RPMI8226 (cell line): Measurements from ENCODE around the gene XRCC6.
A peak's percentile ranks its signal among the peaks of the same experiment; 100 is the strongest.
"Not testable (repeated sequence)": the region's sequence is repeated elsewhere in the genome, so short reads cannot be mapped to it uniquely, and the experiment has no call there.

Source experiments
- DNase-seq: peaks from one replicate; pipeline ENCODE4 v3.0.0-alpha.2; 2015

The XRCC6 gene

DNA sequence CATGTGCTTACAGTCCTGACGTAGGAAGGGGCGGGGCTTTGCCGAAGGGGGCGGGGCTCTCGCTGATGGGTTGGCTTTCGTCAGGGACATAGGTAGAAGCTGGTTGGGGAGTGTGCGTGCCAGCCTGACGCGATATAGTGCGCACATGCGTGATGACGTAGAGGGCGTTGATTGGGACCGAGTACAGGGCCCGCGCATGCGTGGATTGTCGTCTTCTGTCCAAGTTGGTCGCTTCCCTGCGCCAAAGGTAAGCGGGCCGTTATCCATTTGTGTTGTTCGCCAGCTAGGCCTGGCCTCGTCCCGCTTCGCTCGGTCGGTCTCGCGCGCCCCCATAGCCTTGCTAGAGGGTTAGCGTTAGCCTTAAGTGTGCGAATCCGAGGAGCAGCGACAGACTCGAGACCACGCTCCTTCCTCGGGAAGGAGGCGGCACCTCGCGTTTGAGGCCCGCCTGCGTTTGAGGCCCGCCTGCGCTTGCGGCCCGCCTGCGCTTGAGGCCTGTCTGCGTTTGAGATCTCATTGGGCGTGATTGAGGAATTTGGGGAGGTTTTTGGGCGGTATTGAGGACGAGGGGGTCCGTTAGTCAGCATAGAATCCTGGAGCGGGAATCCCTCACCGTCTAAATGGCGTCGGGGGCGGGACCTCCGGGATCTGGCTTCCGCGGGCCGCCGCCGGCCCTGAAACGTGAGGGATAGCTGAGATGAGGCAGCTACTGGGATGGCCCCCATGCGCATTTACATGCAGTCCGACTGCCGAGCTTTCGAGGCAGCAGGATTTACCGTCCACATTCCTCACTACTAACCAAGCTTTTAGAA lies at the start of gene XRCC6:
Gene XRCC6 (plus strand): TSS at position 197 of the 812 bp plus-strand sequence. CDS start 710 bp downstream, outside the sequence.
- DNase-seq, result peak; percentile 99

DNA sequence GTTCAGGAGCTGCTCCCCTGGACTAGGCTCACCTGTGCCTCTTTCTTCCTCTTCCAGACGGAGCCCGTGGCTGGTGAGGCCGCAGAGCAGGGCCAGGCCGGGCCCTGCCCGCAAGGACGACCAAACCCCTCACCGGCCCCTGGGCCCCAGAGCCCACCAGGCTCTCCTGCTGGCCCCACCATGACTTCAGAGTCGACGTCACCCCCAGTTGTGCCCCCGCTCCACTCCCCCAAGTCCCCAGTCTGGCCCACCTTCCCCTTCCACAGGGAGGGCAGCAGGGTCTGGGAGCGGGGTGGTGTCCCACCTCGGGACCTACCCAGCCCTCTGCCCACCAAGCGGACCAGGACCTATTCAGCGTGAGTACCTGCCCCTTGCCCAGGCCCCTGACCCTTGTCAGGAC lies 49.3 kb upstream of the XRCC6 start:
- no peak for DNase-seq

DNA sequence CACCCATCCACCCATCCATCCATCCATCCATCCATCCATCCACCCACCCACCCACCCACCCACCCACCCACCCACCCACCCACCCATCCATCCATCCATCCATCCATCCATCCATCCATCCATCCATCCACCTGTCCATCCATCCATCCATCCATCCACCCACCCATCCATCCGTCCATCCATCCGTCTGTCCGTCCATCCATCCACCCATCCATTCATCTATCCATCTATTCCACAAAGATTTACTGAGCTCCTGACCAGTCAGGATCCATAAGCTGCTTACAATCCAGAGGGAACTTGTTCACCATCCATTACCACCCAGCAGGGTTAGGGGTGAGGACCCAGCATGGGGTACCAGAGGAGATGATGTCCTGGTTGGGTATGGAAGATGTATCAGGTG lies 48.8 kb upstream of the XRCC6 start:
- DNase-seq, result not testable (repeated sequence)

DNA sequence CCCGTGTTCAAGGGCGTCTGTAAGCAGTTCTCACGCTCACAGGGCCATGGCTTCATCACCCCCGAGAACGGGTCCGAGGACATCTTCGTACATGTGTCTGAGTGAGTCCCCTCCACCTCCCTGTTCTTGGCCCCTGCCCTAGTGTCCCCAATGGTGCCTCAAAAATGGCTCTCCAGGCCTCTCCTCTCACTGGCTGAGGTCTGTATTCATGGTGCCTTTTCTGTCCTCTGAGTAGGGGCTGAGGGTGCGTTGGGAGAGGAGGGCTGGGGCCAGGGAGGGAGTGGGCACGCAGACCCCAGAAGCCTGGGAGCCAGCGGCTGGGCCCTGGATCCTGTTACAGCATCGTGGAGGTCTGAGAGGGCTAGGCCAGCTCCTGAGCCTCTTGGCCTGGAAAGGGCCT lies 47.4 kb upstream of the XRCC6 start:
- DNase-seq, result no peak

DNA sequence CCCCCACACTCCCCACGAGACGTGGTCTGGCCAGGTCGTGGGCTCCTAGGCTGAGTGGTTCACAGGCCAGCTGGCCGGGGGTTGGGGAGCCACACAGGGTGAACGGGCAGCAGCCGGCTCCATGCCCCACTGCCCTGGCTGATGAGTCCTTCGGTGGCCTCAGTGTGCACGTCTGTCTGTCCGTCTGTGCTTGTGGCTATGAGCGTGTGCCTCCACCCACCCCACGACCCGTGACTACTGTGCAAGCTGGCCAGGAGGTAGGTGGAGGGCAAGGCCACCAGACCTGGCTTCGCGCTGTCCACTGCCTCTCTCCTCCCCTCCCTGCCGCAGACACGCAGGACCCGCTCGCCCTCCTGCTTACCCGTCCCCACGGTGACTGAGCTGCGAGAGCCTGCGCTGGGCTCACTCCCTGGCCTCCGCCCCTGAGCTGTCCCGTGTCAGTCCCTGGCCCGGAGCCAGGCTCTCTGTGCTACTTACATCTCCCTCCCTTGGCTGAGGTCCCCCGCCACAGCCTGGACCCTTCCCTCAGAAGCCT lies 46.2 kb upstream of the XRCC6 start:
- DNase-seq, result no peak

DNA sequence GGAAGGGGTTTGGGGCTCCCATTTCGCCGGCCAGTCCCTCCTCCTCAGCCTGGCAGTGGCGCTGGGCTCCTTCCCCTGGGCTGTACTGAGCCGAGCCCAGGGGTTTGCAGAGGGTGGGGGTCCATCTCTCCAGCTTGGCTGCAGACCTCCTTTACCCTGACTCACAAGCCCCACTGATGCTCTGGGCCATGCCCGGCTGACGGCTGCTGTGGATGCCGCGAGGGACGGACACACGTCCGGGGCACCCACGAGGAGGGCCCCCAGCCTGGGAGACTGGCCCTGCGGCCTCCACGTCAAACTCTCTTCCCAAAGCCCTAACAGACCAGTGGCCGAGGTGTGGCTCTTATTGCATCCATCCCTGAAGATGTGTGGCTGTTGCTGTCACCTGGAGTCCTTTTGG lies 45.6 kb upstream of the XRCC6 start:
- no peak for DNase-seq

DNA sequence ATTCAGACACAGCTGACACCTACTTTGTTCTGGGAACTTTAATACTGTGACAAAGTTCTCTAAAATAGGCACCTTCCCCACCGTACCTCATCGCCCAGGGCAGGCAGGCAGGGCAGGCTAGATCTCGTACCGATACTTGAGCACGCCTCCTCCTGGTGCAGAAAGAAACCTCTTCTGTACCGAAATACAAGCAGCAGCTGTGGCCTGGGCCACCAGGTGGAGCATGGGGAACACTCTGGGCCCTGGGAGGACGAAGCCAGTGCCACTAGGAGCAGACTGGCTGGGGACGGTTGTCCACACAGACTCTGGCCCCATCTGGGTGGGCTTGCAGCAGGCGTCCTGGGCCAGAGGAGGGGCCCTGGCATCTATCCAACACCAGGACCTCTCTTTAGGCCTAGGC lies 44.2 kb upstream of the XRCC6 start:
- DNase-seq, result peak; percentile 52

DNA sequence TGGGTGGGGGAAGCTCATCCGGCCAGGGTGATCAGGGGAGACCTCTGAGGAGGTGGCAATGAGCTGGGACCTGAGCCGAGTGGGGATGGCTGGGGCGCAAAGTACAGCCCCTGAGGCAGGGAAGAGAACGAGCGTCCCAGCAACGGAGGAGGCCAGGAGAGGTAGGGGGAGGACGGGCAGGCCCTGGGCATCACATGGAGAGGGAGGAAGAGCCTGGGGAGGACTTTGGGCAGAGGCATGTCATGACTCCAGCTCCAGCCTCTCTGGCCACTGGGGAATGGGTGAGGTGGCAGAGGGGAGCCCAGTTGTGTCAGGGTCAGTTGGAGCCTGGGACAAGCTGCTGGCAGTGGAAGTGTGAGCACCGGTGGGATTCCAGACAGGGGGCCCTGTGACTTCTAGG lies 43.0 kb upstream of the XRCC6 start:
- no peak for DNase-seq

DNA sequence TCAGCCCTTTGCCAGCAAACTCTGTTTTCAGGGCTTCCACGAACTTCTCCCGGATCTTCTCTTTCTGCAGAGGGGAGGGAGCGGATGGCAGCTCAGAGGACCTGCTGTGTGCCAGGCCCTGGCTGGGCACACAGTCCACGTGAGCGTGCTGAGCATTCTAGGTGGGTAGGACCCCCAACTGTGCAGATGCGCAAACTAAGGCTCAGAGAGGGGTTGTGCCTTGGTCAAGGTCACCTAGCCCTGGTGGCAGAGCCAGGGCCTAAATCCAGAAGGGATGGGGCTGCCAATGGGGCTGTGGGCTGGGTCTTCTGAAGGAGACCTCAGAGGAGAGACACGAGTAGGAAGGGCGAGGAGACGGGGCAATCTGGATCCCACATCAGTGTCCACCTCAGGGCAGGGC lies 42.3 kb upstream of the XRCC6 start:
- no peak for DNase-seq

DNA sequence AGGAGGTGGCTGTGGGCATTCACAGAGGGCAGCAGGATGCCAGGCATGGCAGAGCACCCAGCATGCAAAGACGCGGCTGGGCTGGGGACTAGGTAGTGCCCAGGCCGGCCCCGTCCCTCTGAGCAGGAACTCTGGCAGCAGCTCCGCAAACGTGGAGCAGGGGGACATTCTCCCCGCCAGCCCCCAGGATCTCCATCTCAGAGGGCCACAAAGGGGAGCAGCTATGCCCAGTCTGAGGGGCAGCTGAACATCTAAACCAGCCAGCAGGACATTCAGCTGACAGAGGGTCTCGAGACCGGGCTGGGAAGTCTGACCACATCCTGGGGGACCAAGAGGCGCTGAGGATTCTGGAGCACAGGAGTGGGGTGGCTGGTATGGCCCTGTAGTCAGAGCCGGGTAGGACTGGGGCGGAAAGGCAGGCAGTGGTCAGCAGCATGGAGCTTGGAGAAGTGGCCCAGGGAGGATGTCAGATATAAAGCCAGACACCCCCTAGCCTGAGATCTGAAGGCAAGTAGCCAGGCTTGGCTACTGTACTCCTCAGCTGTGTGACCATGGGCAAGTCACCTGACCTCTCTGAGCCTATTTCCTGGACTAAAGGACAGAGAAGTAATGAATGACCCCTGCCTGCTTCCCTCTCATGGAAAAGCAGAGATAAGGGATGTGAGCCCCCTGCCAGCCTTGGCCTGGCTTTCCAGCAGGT lies 41.6 kb upstream of the XRCC6 start:
- no peak for DNase-seq

DNA sequence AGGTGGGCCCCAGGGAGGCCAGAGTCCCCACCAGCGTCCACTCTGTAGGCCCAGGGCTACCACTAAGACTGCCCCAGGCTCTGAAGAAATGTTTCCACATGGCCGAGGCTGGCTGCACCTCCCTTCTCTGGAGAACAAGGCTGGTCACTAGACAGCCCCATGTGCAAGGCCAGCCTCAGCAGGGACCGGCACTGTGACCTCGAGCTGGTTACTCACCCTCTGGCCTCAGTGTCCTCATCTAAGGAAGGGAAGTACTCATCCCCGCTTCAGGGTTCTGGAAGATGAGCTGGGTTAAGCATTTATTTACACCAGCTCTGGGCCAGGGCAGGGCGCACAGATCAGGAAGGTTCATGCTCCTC lies 41.1 kb upstream of the XRCC6 start:
- no peak for DNase-seq

DNA sequence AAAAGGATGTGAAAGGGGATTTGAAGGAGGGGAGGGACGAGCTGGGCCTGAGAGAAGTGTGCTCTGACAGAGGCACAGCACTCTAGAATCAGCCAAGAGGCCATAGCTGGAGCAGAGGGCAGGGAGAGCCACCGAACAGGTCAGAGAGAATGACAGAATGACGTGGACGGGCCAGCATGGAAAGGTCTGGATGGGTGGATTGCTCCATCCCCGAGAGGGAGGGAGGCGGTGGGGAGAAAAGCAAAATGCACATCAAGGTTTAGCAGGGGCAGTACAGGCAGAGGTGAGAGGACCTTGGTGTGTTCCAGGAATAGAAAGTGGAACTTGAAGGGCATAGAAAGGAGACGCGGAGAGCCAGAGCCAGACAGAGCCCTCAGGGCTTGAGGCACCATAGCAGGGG lies 38.4 kb upstream of the XRCC6 start:
- no peak for DNase-seq

DNA sequence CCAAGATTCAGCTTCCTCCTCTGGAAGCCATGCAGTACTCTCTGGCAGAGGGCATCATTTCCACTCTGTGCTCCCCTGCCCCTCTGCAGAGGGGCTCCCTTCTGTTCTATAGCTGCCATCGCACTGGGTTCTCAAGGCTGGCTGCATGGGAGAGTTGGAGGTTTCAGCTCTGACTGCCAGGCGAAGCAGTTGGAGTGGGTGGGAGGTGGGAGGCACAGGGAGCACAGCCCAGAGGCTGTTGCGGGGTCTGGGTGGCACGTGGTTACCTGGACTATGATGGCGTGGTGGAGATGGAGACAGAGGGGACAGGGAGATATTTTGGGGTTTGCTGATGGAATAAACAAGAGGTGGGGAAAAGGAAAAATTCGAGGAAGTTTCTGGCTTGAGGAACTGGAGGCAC lies 36.2 kb upstream of the XRCC6 start:
- DNase-seq, result no peak

DNA sequence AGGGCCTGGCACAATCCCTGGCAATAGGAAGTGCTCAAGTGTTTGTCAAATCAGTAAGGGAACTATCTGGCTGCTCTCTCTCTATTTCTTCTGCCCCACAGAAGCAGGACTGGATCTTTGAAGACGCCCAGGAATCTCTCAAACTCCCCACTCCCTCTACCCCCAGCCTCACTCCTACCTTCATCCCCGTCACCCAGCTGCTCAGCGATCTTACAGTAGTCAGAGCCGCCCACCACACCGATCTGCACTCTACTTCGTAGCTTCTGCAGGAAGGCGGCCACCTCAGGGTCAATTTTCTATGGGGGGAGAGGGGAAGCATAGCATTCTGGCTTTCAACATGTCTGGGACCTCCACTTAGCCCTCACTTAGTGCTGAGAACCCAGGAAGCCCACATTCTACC lies 35.2 kb upstream of the XRCC6 start:
- no peak for DNase-seq

DNA sequence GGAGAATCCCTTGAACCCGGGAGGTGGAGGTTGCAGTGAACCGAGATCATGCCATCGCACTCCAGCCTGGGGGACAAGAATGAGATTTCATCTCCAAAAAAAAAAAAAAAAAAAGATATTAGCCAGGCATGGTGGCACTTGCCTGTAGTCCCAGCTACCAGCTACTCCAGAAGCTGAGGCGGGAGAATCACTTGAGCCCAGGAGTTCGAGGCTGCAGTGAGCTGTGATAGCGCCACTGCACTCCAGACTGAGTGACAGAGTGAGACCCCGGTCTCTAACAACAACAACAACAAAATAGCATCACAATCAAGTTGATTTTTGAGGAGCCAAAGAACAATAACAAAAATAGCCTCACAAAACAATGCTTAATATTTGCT lies 33.8 kb upstream of the XRCC6 start:
- no peak for DNase-seq

DNA sequence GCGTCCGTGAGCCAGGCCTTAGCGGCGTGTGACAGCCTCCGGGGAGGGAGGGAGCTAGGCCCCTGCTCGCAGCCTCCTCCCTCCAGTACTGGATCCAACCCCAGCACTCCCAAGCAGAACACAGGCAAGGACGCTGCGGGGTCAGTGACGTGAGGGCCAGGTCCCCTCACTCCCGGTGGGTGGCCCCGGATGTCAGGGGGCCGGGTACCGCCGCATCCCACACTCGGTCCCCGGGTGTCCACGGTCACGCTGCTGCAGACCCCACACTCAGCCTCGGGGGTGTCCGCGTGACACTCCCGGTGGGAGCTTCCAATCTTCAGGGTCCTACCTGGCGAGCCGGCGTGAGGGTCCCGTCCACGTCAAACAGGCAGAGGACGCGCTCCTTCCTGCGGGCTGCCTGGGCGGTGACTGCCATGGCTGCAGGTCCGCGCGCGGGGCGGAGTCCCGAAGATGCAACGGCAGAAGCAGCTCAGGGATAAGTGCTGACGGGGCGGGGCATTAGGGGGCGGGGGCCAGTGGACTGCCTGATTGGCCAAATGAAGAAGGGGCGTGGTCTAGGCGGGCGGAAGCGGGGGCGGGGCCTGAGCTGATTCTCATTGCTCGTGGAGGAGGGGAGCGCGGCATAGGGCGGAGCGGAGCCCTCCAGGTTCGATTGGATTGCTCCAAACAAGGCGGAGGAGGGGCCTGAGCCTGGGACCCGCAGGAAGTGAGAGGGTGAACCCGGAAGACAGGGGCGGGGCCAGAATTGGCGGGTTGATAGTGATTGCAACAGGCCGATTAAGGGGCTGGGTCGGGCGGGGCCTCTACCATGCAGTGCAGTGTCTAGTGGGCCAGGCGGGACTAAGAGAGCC lies 31.5 kb upstream of the XRCC6 start, which contains the start of gene PMM1:
Gene PMM1 (minus strand): TSS at position 450 of the 851 bp plus-strand sequence. CDS start 35 bp downstream, at position 415.
- DNase-seq, result peak; percentile 100

DNA sequence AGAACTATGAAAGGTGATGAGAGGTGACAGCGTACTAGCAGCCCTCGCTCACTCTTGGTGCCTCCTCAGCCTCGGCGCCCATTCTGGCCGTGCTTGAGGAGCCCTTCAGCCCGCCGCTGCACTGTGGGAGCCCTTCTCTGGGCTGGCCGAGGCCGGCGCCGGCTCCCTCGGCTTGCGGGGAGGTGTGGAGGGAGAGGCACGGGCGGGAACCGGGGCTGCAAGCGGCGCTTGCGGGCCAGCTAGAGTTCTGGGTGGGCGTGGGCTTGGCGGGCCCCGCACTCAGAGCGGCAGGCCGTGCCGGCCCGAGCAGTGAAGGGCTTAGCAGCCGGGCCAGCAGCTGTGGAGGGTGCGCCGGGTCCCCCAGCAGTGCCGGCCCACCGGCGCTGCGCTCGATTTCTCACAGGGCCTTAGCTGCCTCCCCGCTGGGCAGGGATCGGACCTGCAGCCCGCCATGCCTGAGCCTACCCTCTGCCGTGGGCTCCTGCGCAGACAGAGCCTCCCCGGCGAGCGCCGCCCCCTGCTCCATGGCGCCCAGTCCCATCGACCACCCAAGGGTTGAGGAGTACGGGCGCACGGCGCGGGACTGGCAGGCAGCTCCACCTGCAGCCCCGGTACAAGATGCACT lies 27.6 kb upstream of the XRCC6 start:
- not testable (repeated sequence) for DNase-seq

DNA sequence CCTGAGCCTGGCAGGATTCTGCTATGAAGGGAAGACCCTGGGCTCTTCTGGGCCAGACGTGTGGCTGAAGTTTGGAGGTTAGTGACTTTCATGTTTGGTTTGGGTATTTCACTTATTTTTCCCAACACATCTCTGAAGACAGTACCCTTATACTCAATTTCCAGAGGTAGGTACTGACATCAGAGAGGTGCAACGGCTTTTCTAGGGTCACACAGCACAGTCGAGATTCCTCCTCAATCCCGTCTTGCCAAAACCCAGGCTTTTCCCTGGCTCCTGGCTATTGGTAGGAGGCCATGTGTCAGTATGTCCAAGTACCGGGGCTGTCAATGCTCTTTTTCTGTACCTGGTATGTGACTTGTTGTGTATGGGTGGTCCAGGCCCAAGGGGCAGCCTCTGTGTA lies 25.4 kb upstream of the XRCC6 start:
- no peak for DNase-seq

DNA sequence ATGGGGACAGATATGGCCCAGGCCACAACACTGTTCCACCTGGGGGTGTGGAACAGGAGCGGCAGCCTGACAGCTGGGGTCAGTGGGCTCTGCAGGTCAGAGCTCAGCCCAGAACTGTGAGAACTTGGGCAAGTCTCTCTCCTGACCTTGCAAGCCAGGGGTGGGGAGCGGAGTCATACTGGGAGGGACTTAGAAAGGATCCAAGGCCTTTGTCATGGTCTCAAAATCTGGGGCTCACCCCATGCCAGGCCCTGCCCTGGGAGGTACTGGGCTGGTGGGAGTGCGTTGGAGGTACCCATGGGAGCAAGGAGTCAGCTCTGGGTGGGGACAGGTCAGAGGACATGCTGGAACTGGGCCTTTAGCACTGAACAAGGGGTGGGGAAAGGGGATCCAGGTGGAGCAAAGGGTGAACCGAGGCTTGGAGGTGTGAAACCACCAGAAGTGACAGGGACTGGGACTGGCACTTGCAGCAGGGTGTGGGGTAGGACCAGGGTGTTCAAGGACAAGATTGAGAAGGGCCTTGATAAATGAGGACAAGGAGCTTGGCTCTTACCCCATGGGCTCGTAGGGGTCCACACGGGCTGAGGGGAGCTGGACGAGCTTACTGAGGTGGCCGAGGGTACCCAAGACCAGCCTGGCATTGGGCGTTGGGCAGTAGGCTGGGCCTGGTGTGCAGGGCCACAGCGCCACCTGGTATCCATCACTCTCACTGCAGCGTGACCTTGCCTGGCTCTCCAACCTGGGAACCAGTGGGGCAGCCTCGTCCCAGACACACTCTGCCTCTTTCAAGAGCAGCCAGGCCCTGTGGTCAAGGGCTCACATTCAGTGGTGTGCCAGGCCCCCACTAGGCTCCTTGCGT lies 24.1 kb upstream of the XRCC6 start:
- peak; percentile 67 for DNase-seq

DNA sequence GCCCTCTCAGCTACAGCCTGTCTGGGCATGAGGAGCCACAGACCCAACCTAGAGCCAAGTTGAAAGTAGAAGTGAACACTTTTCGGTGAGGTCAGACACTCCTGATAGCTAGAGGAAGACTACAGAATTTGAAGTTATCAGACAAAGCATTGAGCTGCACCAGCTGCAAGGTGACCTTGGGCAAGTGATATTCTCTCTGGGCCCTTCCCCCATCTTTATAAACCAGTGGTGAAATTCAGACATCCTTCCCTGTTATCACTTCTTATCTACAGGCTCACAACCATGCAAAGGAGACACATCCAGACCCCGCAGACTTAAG lies 23.5 kb upstream of the XRCC6 start:
- no peak for DNase-seq

DNA sequence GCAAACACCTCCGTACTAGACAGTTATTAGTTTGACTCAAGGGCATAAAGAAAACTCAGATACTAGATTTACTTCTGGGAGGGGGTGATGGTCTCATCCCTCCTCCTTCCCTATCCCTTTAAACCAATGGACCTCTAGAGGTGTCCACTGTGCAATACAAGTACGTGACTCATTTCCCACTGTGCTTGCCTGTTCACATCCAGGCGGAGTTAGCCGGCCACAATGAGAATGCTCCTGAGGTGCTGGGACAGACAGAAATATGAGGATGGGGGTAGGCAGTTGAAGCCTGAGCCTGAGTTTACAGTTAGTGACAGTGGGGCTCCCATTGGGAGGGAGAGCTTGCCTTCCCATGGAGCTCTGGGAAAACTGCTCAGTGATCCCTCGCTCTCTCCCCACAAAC lies 23.0 kb upstream of the XRCC6 start:
- no peak for DNase-seq
